NCI-H2196 treated with DMSO at 0.1 percent for 48 hours (cell line): ENCODE measurements around the gene SIN3B.
"Not testable (repeated sequence)": the region's sequence is repeated elsewhere in the genome, so short reads cannot be mapped to it uniquely, and the experiment has no call there.

Source experiments
- DNase-seq: peaks from one replicate; lab custom pipeline; 2025; ENCODE audit not compliant: unreplicated experiment; lab: John Stamatoyannopoulos, UW

Gene SIN3B

GRCh38 chr19:16868423-16869130 lies 39.4 kb downstream of the SIN3B start:
- no peak for DNase-seq

- no peak for DNase-seq
Observed at GRCh38 chr19:16869331-16869972, 40.3 kb downstream of the SIN3B start.

GRCh38 chr19:16871871-16872270 lies 42.7 kb downstream of the SIN3B start:
- DNase-seq = no peak

GRCh38 chr19:16872728-16873127 lies 43.5 kb downstream of the SIN3B start:
- no peak for DNase-seq

GRCh38 chr19:16873594-16873993 lies 44.4 kb downstream of the SIN3B start:
- no peak for DNase-seq

- DNase-seq = no peak
Observed at GRCh38 chr19:16874250-16874977, 45.2 kb downstream of the SIN3B start.

GRCh38 chr19:16874978-16875299 lies 45.7 kb downstream of the SIN3B start:
- DNase-seq = not testable (repeated sequence)

- no peak for DNase-seq
Observed at GRCh38 chr19:16875584-16876555, 46.7 kb downstream of the SIN3B start.

GRCh38 chr19:16876904-16877361 lies 47.7 kb downstream of the SIN3B start:
- DNase-seq = no peak

GRCh38 chr19:16877581-16877980 lies 48.4 kb downstream of the SIN3B start:
- DNase-seq = no peak

- DNase-seq = no peak
Observed at GRCh38 chr19:16878181-16878965, 49.2 kb downstream of the SIN3B start.

GRCh38 chr19:16880884-16881554 lies 51.8 kb downstream of the SIN3B start:
- no peak for DNase-seq

- no peak for DNase-seq
Observed at GRCh38 chr19:16882146-16882545, 52.9 kb downstream of the SIN3B start.

- no peak for DNase-seq
Observed at GRCh38 chr19:16883522-16883921, 54.3 kb downstream of the SIN3B start.

- DNase-seq = no peak
Observed at GRCh38 chr19:16885166-16885565, 56.0 kb downstream of the SIN3B start.

GRCh38 chr19:16886305-16886880 lies 57.2 kb downstream of the SIN3B start:
- no peak for DNase-seq

- no peak for DNase-seq
Observed at GRCh38 chr19:16887353-16888265, 58.4 kb downstream of the SIN3B start.

GRCh38 chr19:16888629-16889365 lies 59.6 kb downstream of the SIN3B start, which contains the start of gene F2RL3:
Gene F2RL3, plus strand, starts transcription at chr19:16888999. Its CDS starts 191 bp downstream, at chr19:16889190.
- DNase-seq = no peak
